PC-3 (cell line): ENCODE measurements around the gene LY6G5C. TPM values are rescaled to one million over a fixed set of nuclear protein-coding genes. Genes with fewer than 3 reads are reported as not detected.

Experiments used
- ATAC-seq: fragments of 200-7000 bp; cut with Tn5 transposase; 2 replicates; pipeline ENCODE4 v1.9.1; 2020; ENCODE audit warnings: mild to moderate bottlenecking, moderate library complexity
- BruUV-seq: library from RNA; stranded (reverse); fragments of 400-500 nt; replicated peaks from 2 replicates; lab custom pipeline; 2021; lab: Mats Ljungman, UMichigan
- CTCF ChIA-PET: fragments of 300-600 bp; sonication (Branson Sonifier 250); formaldehyde crosslinking; loops from one replicate; lab custom pipeline; 2022; ENCODE audit warnings: antibody characterized with exemption; lab: Charles Lee
- POLR2A ChIA-PET: fragments of 300-600 bp; sonication (Branson Sonifier 250); formaldehyde crosslinking; loops from one replicate; lab custom pipeline; 2022; ENCODE audit warnings: antibody characterized with exemption; ENCODE audit not compliant: unreplicated experiment; lab: Charles Lee
- DNase-seq: peaks from one replicate; pipeline ENCODE4 v3.0.0-alpha.2; 2015
- H2AFZ ChIP-seq: fragments of 300-600 bp; sonication (generic); 2 replicates; pipeline ENCODE4 v1.6.0; 2016; ENCODE audit warnings: antibody characterized with exemption, low read length
- H3F3A ChIP-seq: fragments of 300-600 bp; sonication (generic); one replicate; pipeline ENCODE4 v1.6.0; 2017; ENCODE audit warnings: antibody characterized with exemption, low read length, control low read depth, mild to moderate bottlenecking; ENCODE audit not compliant: unreplicated experiment
- H3K27ac ChIP-seq: fragments of 300-600 bp; sonication (generic); 2 replicates; pipeline ENCODE4 v1.5.1; 2016; ENCODE audit warnings: mild to moderate bottlenecking, low read length
- H3K27me3 ChIP-seq: fragments of 300-600 bp; sonication (generic); 2 replicates; pipeline ENCODE4 v1.6.1; 2016; ENCODE audit warnings: low read length, mixed read lengths
- H3K36me3 ChIP-seq: fragments of 300-600 bp; sonication (generic); 2 replicates; pipeline ENCODE4 v1.6.1; 2016; ENCODE audit warnings: low read depth, mixed run types, low read length, mixed read lengths
- H3K4me1 ChIP-seq: fragments of 300-600 bp; sonication (generic); 2 replicates; pipeline ENCODE4 v1.5.1; 2016; ENCODE audit warnings: low read length; ENCODE audit not compliant: insufficient read depth
- H3K4me2 ChIP-seq: fragments of 300-600 bp; sonication (generic); 2 replicates; pipeline ENCODE4 v1.6.0; 2016; ENCODE audit warnings: low read length
- H3K4me3 ChIP-seq: fragments of 300-600 bp; sonication (generic); 2 replicates; pipeline ENCODE4 v1.5.1; 2016; ENCODE audit warnings: mild to moderate bottlenecking, low read length, mixed read lengths
- H3K79me2 ChIP-seq: fragments of 300-600 bp; sonication (generic); 2 replicates; pipeline ENCODE4 v1.6.1; 2017; ENCODE audit warnings: low read length, mixed read lengths
- H3K9ac ChIP-seq: fragments of 300-600 bp; sonication (generic); 2 replicates; pipeline ENCODE4 v1.6.0; 2016; ENCODE audit warnings: mild to moderate bottlenecking, low read length
- H3K9me2 ChIP-seq: fragments of 300-600 bp; sonication (generic); replicated peaks from 2 replicates; pipeline ENCODE4 v1.6.1; 2016; ENCODE audit warnings: mixed run types, low read length, mixed read lengths
- H3K9me3 ChIP-seq: fragments of 300-600 bp; sonication (generic); 2 replicates; pipeline ENCODE4 v1.6.1; 2016; ENCODE audit warnings: low read length, mixed read lengths
- H4K20me1 ChIP-seq: fragments of 300-600 bp; sonication (generic); 2 replicates; pipeline ENCODE4 v1.6.1; 2016; ENCODE audit warnings: low read length, mixed read lengths
- CTCF ChIP-seq: fragments of 300-600 bp; sonication (generic); conservative IDR thresholded peaks from 2 replicates; pipeline ENCODE4 v1.5.1; 2017; ENCODE audit warnings: antibody characterized with exemption, low read depth, mild to moderate bottlenecking, low read length
- EZH2 ChIP-seq: fragments of 300-600 bp; sonication (generic); IDR thresholded peaks from one replicate; pipeline ENCODE4 v1.6.1; 2017; ENCODE audit warnings: antibody characterized with exemption, mild to moderate bottlenecking, low read length; ENCODE audit not compliant: unreplicated experiment
- EZH2phosphoT487 ChIP-seq: fragments of 300-600 bp; sonication (generic); IDR thresholded peaks from 2 replicates; pipeline ENCODE4 v1.6.1; 2018; ENCODE audit warnings: mild to moderate bottlenecking, antibody characterized with exemption, low read length, borderline replicate concordance
- intact Hi-C: fragments of 100-400 bp; cut with micrococcal nuclease; formaldehyde crosslinking; loops from 2 replicates; pipeline ENCODE4 v1.9.0; 2023
- total RNA-seq: library from RNA; depleted of rRNA; stranded (reverse); fragments of >200 nt; gene quantifications from 2 replicates; pipeline ENCODE4 v1.2.3, GENCODE V29; 2014

Gene LY6G5C
- total RNA-seq, 1 experiment from 2014 or later: 1.8 TPM

GRCh38 chr6:31631681-31632278, 49.1 kb downstream of the LY6G5C start:
- intact Hi-C loops: no loop called here

GRCh38 chr6:31631209-31631608, 49.7 kb downstream of the LY6G5C start:
- CTCF ChIA-PET: no interaction called here

More at GRCh38 chr6:31631681-31632278, 49.1 kb downstream of the LY6G5C start:
- ChIA-PET POLR2A (no interaction called here), CTCF (no interaction called here)
- peaks cover 93% of the 10 kb centered on the region for H3K36me3 ChIP-seq
- H3K27ac ChIP-seq: no peak overlapping the region
- DNase-seq (no peak), ATAC-seq (no peak)
- no peak overlapping the region for H3K4me3 ChIP-seq
- no peak overlapping the region for H2AFZ ChIP-seq
- H3K79me2 ChIP-seq: no peaks in the 10 kb centered on the region; the same call in 1 of the 2 replicates
- H3K9me3 ChIP-seq: no peaks in the 10 kb centered on the region
- BruUV-seq: no TSS peak
- TF ChIP-seq EZH2: no peak
- TF ChIP-seq EZH2phosphoT487: no peak
- no peak for TF ChIP-seq CTCF
- H3F3A ChIP-seq: no peaks in the 10 kb centered on the region
- H3K4me2 ChIP-seq: no peak overlapping the region
- H4K20me1 ChIP-seq: peaks cover 3% of the 10 kb centered on the region; the same call in 1 of the 2 replicates
- no peak overlapping the region for H3K9ac ChIP-seq
- H3K4me1 ChIP-seq: no peaks in the 10 kb centered on the region
- no peaks in the 10 kb centered on the region for H3K9me2 ChIP-seq
- H3K27me3 ChIP-seq: no peaks in the 10 kb centered on the region

GRCh38 chr6:31630177-31630934, 50.5 kb downstream of the LY6G5C start:
- ChIA-PET POLR2A (no interaction called here), CTCF (no interaction called here)
- Histone ChIP-seq H3K27me3 (no peaks in the 10 kb centered on the region), H2AFZ (no peak overlapping the region), H3K9me2 (no peaks in the 10 kb centered on the region), H3K36me3 (peaks cover 93% of the 10 kb centered on the region), H3K27ac (no peak overlapping the region), H3K4me2 (no peak overlapping the region), H3K9me3 (no peaks in the 10 kb centered on the region), H3K4me3 (no peak overlapping the region), H3K79me2 (peaks cover 6% of the 10 kb centered on the region; the same call in 1 of the 2 replicates), H3K4me1 (no peaks in the 10 kb centered on the region), H3K9ac (no peak overlapping the region), H3F3A (no peaks in the 10 kb centered on the region), H4K20me1 (peaks cover 3% of the 10 kb centered on the region; the same call in 1 of the 2 replicates)
- no peak for DNase-seq
- no peak for ATAC-seq
- BruUV-seq: no TSS peak
- no peak for TF ChIP-seq EZH2
- no peak for TF ChIP-seq EZH2phosphoT487
- TF ChIP-seq CTCF: no peak
- intact Hi-C loops: no loop called here

More at GRCh38 chr6:31631209-31631608, 49.7 kb downstream of the LY6G5C start:
- ATAC-seq: no peak
- BruUV-seq: no TSS peak
- TF ChIP-seq EZH2: no peak
- Histone ChIP-seq H3F3A (no peaks in the 10 kb centered on the region), H4K20me1 (peaks cover 3% of the 10 kb centered on the region; the same call in 1 of the 2 replicates), H3K9ac (no peak overlapping the region), H3K27ac (no peak overlapping the region), H3K4me2 (no peak overlapping the region), H3K9me3 (no peaks in the 10 kb centered on the region), H3K79me2 (no peaks in the 10 kb centered on the region; the same call in 1 of the 2 replicates), H3K9me2 (no peaks in the 10 kb centered on the region), H3K27me3 (no peaks in the 10 kb centered on the region), H3K4me3 (no peak overlapping the region), H3K36me3 (peaks cover 93% of the 10 kb centered on the region), H3K4me1 (no peaks in the 10 kb centered on the region), H2AFZ (no peak overlapping the region)
- no peak for DNase-seq
- POLR2A ChIA-PET: no interaction called here
- intact Hi-C loops: no loop called here
